Anterior cingulate cortex (tissue), 58 donors: Measurements from ENCODE around the gene UBR4.
A peak's percentile ranks its signal among the peaks of the same experiment; 100 is the strongest.

Experiments used
- DNase-seq, 58 donors: peaks; one replicate each; lab custom pipeline; 2025; lab: John Stamatoyannopoulos, UW

UBR4 gene

DNA sequence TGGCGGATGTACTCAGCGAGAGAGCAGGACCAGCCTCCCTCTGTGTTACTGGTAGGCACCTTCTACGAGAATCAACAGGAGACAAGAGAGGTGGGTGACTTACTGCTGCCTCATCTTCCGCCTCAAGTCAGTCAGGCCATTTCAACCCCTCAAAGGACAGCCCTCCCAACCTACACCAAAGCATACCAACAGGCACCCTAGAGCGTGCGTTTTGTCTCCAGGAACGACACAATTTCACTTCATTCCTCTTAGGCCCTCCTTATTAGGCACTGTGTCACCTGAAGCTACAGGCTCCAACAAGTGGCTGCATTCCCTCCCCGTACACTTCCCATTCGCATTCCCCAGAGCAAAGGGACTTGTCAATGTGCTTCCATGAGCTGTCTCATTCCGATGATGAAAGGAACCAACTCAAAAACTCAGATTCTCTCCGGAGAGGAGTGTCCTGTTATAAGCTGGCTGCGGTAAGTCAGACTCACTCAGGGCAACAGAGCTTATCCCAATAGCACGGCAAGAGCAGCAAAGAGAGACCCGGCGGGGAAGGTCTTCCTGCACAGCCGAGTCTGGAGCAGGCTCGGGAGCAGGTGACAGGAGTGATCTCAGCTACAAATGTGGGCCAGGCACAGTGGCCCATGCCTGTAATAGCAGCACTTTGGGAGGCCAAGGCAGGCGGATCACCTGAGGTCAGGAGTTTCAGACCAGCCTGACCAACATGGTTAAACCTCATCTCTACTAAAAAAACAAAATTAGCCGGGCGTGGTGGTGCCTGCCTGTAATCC lies 133.0 kb downstream of the UBR4 start:
- DNase-seq: no peak

DNA sequence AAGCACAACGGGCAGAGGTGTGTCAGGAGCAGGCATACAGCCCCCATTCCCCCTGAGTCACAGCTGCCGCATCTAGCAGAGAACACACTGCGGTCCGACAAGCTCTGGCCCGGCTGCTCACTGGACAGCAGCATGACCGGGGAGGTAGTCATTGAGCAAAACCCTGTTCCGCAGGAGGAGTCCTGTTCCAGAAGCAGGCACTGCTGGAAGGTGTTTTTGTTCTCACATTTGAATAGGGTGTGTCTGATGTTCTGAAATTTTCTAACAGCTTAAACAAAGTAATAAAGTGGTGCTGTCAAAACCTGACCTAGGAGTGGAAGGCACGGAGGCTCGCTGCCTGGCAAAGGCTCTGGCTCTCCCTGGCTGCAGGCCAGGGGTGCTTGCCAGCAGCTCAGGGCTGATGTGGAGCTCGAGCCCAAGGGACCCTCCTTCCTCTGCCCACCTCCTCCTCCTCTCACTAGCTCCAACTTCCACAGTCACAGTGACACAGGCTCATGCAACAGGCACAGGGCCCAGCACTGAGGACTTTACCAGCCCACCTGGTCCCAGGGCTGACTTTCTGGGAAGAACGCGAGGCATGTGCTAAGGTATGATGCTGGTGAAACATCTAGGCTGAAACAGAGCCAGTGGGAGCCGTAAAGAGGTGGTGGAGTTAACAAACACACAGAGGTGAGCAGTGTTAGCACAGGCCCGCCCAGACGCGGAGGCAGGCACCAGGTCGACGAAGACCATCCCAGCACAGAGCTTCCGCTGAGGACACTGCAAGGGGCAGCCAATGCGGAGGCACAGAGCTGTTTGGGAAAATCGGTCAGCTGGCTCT lies 135.0 kb downstream of the UBR4 start:
- peak in 3 of 58 donors; percentile 14 to 46 (median 20) for DNase-seq

DNA sequence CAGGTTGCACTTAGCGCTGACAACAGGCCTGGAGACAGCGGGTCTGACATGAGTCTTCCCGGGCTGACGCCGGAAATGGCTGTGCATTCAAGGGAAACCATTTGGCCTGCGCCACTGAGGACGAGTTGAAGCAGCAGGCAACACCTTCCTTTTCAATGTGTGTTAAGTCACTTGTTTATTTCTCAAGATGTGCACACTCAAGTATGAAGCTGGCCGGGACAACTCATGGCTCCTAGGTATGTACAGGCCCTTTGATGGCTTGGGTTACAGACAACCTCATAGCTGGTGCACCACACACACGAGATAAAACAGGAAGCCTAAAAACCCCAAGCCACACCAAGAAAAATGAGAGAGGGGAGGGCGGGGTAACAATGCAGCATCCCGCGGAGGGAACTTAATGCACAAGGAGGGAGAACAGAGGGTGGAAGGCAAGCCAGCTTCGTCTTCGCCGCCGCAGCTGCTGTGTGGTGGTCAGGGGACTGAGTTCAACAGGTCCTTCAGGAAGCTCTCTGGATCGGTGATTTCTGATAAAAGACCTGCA lies 135.6 kb downstream of the UBR4 start:
- DNase-seq: no peak

DNA sequence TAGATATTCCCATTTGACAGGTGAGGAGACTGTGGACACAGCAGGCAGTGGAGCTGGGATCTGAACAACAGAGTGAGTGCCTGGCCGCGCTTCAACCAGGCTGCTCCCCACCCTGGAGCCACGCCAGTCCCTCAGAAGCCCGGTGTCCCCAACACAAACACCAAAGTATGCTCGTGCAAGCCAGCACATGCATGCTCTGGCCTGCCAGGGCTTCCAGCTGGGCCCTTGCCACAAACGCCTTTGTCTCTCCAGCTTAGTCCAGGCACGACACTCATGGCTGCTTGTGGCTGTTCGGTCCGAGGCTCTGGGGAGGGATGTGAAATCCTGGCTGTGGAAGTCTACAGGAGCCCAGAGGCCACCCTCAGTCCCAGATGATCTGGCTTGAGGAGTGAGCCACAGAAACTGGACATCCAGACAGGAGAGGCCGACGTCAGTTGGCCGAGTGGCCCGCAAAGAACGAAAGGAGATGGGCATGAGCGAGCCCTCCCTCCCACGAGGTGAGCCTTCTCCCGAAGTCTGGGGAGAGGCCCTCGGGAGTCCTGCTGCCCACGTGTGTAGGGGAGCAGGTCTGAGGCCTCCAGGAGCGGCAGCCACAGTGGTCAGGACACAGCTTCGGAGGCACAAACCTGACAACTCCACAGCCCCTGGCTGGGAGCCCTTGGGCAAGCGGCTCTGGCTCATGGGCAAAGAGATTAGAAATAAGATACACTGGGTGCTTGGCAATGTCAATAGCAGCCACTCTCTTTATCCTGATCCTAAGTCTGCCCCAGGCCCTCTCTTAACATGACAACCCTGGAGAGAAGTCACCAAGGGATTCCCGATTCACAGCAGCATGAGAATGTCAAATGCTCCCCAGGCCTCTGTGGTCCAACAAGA lies 136.5 kb downstream of the UBR4 start:
- peak in 50 of 58 donors; percentile 8 to 67 (median 38) for DNase-seq

DNA sequence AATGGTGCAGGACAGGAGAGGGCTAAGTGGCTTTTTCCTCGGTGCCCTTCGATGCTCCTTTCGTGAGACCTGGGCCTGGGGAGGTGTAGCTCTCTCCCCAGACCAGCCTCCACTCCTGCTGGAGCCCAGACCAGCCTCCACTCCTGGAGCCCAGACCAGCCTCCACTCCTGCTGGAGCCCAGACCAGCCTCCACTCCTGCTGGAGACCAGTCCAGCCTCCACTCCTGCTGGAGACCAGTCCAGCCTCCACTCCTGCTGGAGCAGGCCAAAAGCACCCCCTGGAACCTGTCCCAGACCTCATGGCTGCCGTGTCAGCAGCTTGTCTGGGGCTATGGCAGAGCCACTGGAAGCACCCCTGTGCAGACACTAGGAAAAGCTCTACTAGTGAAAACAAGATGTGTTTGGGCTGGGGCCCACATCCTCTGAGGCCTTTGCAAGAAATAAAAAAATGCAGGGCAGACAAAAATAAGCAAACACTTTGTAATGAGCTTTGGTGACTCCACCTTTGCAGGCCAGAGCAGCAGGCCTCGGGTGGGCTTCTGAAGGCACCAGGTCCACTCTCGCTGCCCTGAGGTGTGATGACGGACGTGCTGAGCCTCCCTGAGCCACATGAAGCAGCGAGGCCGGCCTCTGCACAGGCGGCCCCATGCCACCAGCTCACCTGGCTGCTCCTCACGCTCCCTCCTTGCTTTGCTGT lies 137.6 kb downstream of the UBR4 start:
- DNase-seq: no peak

DNA sequence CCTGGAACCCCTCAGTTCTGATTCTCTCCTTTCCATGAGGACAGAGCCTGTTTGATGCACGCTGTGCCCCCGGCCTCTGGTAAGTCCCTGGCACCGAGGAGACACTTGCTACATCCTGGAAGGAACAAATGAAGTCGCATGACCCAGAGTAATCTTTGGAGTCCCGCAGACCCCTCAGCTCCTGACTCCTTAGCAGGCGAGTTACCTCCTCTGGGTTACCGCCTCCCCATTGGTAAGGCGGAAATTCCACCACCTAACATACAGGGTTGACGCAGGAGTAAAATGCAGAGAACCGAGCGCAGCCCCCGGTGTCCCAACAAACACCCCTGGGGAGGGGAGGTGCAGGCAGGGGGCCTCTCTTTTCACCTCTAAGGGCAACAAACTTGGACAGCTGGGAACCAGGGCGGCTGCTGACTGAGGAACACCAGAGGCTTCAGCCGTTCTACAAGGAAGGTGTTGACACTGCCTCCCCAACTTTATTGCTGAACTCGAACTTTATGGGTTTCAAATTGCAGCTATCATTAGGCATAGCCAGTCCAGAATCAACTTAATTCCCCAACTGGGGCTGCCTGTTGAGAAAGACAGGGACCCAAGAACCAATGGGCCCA lies 138.3 kb downstream of the UBR4 start:
- DNase-seq: no peak

DNA sequence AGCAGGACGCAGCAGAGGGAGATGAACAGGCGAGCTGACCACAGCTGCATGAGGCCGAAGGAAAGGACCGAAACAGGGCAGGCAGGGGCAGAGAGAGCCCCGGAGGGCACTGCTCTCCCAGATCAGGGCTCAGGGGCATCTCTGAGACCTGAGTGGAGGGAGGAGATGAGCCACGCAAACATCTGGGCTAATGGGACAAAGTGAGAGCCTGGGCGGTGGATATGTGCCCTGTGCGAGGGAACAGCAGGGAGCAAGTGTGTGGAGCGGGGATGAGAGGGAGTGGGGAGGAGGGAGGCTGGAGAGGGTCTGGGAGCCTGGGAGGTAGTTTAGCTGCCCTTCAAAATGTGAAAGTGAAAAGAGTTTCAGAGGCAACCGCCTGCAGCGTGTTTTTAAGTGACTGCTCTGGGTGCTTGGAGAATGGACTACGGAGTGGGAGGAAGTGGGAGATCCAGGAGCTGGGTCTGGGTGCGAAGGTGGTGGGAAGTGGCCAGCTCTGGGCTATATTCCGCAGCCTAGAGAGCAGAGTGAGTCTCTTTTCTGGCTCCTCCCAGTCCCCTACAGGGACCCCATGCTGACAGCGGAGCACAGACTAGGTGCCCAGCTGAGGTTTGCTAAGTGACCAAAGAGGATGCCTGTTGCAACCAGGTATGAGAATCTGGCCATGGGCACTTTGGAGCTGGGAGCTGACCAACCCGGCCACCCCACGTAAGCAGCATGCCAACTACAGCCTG lies 139.0 kb downstream of the UBR4 start:
- DNase-seq: no peak

DNA sequence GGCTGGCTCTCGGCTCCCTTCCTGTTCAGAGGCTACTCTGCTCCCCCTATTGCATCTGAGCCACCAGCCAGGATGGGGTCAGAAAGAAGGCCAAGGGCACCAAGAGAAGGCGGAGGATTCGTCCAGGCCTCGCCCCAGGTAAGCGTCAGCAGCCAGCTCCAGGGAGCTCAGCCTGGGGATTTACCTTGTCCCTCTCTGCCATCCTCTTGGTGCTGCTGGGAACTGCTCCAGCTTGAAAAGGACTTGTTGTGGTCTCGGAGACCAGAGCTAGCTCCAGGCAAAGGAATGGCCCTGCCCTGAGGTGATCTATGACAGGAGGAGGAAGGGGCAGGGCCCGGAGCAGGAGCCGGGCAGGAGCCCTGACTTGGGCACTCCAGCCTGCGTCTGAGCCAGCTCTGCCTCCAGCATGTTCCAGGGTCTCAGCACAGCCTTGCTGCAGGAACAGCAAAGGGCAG lies 139.8 kb downstream of the UBR4 start:
- no peak for DNase-seq

DNA sequence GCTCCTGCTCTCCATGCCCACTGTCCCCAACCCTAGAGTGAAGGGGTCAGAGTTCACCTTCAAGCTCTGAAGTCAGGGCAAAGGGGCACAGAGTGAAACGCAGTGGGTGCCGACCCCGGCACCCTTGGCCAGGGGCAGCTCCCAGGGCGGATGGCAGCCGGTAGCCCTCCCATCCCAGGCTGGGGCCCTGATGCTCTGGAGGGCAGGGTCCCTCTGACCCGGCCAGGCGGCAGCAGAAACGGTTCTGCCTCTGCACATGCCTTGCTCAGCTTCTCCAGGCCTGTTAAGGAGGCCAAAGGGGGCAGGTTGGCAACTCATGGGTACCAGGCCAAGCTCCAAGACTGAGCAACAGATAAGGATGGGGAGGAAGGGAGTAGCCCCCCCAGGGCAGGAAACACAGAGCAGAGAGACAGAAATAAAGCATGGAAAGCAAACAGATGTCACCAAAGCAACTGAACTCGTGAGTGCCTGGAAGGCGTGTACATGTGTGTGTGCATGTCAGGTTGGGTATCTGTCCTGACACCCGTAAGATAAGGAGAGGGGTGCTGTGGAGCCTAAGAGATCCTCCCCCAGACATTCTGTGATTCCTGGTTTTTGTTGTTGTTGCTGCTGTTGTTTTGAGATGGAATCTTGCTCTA lies 141.3 kb downstream of the UBR4 start:
- DNase-seq: no peak

DNA sequence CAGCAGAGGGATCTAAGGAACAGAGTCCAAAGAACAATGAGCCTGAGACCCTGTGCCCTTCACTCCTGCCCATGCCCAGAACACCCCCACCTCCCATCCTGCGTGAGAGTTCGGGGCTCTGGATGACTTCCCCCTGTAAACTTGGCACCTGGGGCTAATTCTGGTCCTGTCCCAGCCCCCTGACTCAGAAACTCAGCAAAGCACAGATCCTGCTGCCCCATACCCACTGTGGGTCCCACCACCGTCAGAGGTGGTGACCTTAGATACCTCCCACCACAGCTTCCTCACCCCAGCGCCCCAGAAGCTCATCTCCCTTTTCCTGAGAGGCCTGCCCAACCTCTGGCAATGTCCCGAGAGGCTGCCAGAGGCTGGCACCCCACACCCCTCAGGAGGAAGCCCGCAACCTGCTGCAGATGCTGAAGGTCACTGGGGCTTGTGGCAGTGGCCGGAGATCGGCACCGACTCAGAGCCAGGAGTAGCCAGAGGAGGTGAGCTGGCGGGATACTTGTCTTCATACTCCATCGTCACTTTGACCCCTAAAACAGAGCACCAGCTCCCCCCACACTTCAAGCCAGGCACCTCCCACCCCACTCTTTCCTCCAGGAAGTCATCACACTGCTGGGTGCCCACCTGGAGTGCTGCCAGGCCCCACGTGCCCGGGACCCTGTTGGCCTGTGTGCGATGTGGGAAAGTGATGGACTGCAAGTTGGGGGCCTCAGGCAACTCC lies 142.0 kb downstream of the UBR4 start:
- no peak for DNase-seq

DNA sequence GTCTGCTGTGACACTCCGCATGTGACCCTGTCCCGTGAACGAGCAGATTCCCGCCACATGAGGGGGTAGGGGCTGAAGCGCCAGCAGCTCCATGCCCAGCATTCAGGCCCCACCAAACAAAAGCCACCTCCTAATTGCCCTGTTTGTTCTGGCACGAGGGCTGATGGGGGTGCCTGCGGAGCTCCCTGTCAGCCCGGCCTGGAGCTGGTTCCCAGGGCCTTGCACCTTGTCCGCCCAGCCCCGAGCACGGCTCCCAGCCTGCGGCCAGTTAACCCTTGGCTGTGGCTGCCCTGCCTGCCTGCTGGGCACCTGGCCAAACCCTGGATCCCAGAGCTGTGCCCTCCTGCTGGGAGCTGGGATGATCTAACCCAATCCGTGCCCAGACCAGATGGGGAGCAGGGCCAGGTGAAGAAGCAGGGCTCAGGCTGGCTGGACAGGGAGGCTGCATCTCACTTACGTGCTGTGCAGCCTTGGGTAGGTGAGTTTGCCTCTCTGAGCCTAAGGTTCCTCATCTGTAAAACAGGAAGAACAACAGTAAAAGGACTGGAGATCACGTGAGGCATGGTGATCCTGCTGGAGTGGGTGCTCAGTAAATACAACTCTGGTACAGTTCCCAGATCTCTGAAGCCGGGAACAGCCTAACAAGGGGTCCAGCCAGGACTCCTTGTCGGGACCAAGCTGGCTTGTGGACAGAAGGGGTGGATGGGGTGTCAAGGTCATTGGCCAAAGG lies 142.7 kb downstream of the UBR4 start:
- DNase-seq: peak in 48 of 58 donors; percentile 18 to 93 (median 74)

DNA sequence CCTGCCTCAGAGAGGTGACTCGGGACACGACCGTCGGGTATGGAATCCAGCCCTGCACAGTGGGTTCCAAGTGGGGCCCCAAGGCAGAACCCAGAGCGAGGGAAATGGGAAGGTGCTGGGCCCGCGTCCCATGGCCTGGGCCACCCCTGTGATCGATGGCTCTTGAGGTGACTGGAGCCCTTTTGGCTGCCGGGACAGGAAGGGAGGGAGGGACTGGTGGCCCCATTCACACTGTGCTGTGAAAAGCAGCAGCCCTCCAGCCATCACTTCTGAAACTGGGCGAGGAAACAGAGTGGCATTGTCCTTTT lies 143.2 kb downstream of the UBR4 start:
- DNase-seq: peak in 9 of 58 donors; percentile 31 to 91 (median 64)

DNA sequence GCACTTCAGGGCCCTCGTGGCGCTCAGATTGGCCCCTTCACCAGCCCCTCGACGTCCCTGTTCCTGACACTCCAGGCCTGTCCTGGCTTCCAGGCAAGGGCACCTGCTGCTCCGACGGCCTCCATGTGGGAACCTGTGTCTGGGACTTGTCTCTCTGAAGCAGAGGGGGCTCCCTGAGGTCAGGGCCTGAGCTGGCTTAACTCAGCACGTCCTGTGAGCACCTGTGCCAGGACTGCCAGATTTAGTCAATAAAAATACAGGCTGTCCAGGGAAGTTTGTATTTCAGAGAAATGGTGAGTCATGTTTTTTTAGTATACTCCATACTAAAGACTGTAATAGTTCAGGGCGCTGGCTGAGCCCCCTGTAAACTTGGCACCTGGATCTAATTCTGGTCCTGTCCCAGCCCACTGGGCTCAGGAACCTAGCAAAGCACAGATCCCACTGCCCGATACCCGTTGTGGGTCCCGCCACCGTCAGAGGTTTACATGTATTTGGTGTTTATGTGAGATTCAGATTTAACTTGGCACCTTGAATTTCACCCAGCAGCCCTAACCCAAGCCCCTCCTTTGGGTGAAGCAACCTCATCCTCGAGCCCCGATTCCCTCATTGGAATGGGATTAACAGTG lies 143.7 kb downstream of the UBR4 start:
- DNase-seq: no peak

DNA sequence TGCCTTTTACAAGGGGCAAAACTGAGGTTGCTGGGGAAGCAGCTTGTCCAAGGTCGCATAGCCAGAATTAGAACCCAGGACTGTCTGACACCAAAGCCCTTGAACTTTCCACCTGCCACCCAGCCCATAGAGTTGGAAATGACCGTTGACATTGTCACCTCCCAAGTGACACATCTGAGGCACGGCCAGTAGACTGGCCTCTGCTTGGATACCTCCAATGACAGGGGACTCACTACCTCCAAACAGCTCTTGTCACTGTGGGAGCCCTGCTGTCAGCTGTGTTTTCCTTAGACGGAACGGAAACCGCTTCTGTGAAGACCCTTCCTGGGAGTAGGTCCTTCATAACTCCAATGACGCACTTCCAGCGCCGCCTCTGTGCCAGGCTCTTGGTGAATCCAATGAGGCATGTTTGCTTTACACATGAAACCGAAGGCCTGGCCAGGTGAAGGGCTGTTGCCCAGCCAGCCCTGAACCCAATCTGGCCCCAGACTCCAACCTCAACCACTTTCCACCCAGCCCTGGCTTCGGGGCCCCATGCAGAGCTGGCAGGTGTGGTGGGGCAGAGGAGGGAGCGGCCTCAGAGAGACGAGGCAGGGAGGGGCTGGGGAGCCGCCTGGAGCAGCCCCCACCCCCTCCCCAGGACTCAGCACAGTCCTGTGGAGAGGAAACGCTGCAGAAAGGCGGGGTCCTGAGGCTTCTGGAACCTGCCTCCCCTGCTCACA lies 144.4 kb downstream of the UBR4 start:
- no peak for DNase-seq

DNA sequence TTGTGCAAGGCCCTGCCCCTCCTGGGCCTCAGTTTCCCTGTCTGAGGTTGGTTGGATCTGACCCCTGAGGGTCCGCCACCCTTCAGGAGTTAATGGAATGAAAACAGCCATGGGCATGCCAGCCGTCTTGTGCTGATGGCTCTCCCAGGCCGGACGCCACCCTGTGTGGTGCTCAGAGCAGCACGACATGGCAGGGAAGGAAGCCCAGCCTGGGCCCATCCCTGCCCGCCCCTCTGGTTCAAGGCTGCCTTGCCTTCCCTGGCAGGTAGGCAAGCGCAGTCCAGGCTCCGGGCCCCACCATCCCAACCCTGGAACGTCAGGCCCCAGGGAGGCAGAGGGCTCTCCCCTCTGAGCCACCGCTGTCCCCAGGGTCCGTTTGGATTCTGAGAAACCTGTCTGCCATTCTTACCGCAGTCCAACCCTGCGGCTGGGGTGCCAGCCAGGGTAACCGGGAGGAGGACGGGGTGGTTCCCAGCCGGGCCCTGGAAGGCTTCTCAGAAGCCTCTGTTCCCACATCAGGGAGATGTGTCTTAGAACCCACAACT lies 145.1 kb downstream of the UBR4 start:
- no peak for DNase-seq

DNA sequence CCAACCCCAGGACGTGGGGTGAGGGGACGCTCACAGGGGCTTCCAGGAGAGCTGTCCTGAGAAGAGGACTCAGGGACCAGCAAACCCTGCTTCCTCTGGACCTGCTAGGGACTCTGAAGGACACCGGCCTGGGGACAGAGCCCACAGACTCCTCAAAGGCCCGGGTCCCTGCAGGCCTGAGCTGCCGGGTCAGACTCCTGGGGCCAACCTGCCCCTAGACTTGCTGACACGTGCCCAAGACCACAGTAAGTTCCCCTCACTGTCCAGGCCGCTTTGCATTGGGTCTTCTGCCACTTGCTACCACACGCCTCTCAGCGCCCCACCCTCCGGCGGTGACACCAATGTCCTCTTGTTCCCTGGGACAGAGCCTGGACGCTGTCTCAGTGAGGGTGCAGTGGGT lies 146.9 kb downstream of the UBR4 start:
- DNase-seq: no peak
